GM18867 (cell line): Measurements from ENCODE around the gene MX1.
A peak's percentile ranks its signal among the peaks of the same experiment; 100 is the strongest.

Experiments
- ATAC-seq: cut with Tn5 transposase; IDR thresholded peaks from one replicate; pipeline ENCODE4 v1.9.1; 2021; ENCODE audit warnings: mild to moderate bottlenecking, moderate library complexity; ENCODE audit not compliant: unreplicated experiment

The MX1 gene

GRCh38 chr21:41458559-41458958, 32.5 kb downstream of the MX1 start:
- no peak for ATAC-seq

- peak; percentile 16 for ATAC-seq
These were observed 34.0 kb downstream of the MX1 start for GRCh38 chr21:41459884-41460534.

GRCh38 chr21:41460578-41461527, 34.8 kb downstream of the MX1 start:
- peak; percentile 66 for ATAC-seq

DNA sequence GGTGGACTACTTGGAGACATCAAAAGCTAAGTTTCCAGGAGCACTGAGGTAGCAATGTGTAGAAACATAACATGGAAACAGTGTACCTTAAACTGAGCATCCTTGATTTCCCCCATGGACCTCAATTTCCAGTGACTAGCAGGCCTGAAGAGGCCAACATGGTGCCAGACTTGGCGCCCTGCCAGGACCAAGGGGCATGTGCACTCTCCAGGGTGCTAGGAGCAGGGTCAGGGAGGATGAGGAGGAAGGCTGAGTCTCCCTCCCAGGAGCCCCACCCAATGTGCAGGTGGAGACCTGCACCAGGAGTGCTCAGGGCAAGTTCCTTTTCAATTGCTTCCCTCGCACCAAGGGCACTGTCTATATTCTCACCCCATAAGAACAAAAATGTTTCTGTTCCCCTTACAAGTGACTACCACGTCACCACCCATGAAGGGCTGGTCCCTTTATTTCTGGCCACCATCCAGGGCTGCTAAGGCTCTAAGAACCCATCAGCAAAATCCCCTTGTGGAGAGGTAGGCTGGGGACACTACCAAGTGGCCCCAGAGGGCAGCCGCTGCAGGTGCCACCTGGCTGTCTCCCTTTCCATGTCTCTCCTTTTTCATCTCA, 39.2 kb downstream of the MX1 start:
- ATAC-seq, result no peak

DNA sequence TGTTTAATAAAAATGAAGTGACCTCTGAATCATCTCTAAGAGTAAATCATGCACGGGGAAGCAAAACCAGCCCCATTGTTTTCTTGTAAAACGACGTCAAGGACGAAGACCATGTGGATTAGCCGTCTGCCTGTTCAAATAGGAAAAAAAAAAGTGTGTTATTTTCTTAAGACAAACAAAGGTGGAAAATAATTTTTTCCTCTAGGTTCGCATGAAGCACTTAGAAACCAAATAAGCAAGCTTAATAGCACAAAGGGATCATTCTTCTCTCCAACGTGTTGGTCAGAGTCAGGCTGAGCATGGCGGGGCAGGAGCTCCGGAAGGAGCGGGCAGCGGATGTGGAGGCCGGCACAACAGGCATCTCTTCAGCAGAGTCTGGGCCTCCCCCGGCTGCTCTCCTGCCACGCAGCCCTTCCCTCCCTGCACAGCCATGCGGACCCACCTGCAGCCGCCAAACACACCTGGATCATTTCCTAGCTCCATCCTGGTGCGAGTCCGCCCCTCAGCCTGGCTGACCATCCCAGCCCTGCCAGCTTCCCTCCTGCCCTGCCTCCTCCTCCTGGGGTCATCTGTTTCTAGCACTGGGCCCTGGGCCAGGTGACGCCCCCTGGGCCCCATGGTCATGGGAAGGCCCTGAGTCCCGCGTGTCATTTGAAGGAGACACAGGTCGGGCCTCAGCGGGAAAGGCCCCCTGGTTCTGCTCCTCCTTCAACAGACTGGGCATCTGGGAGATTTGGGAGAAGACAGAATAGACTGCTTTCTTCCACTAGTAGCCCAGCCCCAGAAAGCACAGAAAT, 40.2 kb downstream of the MX1 start:
- ATAC-seq, result no peak

DNA sequence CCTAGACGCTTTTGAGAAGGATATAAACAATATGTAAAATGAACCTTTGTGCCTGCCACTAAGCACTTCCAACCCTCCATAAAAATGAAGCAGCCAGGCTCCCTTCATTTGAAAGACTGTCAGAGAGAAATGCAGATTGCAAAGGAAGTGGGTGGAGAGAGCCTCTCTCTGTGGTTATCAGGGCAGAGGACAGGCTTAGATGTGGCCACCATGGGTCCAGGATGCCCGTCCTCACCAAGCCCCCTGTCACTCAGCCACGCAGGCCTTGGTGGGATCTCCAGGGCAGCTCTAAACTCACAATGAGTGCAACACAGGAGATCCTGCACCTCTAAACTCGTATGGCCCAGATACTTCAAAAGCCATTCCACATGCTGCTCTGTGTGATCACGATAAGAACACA, 44.0 kb downstream of the MX1 start:
- no peak for ATAC-seq

DNA sequence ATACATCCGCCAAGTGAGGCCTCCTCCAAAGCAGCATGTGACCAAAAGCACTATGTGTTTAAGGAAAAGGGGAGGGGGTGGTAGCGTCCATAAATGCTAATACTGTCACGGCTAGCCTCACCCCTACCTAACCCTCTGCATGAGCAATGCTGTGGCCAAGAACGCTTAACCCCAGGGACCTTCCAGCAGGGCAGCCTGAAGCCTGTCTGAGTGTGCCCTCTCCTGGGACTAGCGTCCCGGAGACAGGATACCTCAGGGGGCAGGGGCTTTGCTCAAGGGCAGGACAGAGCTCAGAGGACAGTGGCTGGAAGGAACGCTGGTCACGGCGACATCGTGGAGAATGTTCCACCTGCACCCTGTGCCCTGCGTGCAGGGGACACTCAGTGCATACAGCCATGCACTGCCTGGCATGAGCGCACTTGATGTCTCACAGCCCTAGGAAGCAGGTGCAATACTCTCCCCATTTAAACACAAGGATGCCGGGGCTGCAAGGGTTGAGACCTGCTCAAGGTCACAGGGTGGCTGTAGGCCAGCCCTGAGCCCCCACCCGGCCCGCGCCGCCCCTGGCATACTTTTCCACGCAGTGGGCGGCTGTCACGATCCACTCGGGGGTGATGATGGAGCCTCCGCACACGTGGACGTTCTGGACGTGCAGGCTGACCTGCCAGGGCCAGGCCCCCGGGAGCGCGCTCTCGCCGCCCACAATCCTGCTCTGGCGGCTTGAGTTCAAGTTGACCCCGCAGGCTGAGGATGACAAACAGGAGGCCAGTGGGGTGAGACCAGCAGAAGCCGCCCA, 46.9 kb downstream of the MX1 start:
- no peak for ATAC-seq

DNA sequence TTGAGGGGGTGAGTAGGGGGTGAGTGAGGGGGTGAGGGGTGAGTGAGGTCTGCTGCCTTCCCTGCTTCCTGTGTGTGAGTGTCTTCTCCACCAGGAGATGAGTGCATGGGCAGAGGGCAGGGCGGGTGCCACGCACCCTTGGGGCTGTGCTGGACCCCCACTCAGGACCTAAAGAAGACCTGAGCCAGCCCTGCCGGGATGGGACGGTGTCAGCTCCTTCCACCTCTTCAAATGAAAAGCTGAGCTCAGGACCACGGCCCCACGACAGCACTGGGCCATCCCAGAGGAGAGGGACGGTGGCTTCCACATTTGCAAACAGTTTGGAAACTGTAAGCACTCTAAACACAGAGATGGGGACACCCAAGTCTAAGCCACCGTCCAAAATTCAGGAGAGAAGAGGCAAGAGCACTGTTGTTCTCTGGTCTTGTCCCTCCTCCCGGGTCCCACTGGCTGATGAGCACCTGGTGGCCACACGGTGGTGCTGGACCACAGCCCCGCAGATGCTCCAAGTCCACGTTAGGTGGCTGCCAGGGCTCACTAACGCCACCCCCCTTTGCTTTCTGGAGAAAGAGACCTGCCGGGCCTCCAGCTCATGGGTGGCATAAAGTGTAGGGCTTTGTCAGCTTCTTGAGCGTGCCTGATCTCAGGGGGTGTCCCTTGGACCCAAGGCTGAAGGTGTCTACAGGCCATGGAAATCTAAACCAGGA, 49.8 kb downstream of the MX1 start:
- no peak for ATAC-seq

- ATAC-seq, result no peak
These were observed 51.7 kb downstream of the MX1 start for GRCh38 chr21:41477641-41478318.

- peak; percentile 39 for ATAC-seq
These were observed 52.5 kb downstream of the MX1 start for GRCh38 chr21:41478319-41479177.

GRCh38 chr21:41479686-41480085, 53.6 kb downstream of the MX1 start:
- no peak for ATAC-seq

DNA sequence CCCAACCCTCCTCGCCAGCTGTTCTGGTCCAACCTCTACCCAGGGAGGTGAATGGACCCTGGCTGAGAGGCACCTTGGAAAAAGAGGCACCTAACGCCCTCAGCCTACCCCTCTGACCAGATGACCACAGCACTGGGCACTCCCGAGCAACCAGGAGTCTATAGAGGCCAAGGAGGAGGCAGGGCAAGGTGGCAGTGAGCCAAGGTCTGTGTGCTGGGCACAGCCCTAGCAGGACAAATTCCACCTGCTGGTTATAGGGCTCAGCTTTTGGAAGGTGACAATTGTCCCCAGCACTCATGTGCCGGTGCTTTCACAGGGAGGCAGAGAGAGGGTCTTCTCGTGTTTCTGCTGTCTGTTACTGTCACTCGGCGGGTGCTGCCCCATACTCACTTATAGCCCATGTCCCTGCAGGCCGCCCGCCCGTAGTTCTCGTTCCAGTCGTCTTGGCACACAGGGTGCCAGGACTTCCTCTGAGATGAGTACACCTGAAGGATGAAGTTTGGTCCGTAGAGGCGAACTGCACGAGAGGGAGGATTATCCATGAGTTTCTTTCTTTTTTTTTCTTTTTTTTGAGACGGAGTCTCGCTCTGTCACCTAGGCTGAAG, 54.1 kb downstream of the MX1 start:
- ATAC-seq, result no peak

- ATAC-seq, result no peak
These were observed 55.2 kb downstream of the MX1 start for GRCh38 chr21:41481191-41481590.

DNA sequence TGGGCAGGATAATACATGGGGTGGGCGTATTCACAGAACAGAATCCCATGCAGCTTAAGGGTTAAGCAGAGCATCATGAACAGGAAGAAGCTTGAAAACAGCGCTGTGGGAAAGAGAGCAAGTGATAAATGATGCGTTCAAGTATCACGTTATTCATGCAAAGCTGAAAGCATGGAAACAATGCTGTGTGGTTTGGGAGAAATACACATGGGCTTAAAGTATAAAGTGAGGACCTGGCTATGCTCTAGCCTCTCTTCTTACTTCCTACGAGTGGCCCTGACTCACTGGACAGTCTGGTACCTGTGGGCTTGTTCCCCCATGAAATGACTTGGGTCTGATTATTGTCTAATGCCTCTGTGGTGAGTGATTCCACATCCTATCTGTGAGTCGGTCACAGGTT, 56.3 kb downstream of the MX1 start:
- ATAC-seq, result no peak

DNA sequence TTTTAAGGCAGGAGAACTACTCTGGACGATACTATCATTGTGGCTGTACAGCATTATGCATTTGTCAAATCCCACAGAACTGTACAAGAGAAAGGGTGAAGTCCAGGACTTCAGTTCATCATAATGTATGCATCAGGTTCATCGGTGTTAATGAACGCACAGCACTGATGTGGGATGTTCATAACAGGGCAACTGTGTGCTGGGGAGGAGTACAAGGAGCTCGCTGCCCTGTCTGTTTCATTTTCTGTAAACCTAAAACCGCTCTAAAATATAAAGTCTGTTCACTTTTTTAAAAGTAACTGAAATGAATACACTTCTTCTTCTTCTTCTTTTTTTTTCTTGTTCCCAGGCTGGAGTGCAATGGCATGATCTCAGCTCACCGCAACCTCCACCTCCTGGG, 56.9 kb downstream of the MX1 start:
- ATAC-seq, result no peak

GRCh38 chr21:41483415-41483814, 57.4 kb downstream of the MX1 start:
- ATAC-seq, result no peak

DNA sequence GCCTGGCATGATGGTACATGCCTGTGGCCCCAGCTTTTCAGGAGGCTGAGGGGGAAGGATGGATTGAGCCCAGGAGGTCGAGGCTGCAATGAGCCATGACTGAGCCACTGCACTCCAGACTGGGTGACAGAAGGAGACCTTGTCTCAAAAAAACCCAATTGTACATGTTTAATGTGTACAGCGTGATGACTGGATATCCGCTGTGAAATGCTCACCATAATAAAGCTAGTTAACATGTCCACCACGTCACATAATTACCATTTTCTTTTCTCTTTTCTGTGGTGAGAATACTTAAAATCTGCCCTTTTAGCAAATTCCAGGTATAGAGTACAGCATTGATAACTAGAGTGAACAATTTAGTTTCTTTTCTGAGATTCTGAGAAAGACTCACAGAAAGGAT, 57.9 kb downstream of the MX1 start:
- ATAC-seq, result no peak

GRCh38 chr21:41487082-41487481, 61.0 kb downstream of the MX1 start:
- no peak for ATAC-seq
